Measurements from ENCODE around the gene TMEM63C.

The TMEM63C gene

GRCh38 chr14:77185093-77185465 is 3.5 kb downstream of the TMEM63C start:
- Histone ChIP-seq H3K36me3 (ENCODE audit: insufficient read depth, low read length) (no peaks in the 10 kb centered on the region), H3K4me1 (ENCODE audit: control insufficient read depth, insufficient read depth, low read length) (peaks cover 4% of the 10 kb centered on the region), H3K4me2 (ENCODE audit: low read length) (no peak overlapping the region), H3K9me3 (replicated peaks; ENCODE audit: low read length) (no peaks in the 10 kb centered on the region), H3K27me3 (ENCODE audit: control insufficient read depth, insufficient read depth, low read length) (peaks cover 41% of the 10 kb centered on the region), H3K4me3 (ENCODE audit: low read length) (no peak overlapping the region), H3K9ac (ENCODE audit: low read depth, low read length) (no peak overlapping the region)

- no peak overlapping the region for H3K4me3 ChIP-seq (ENCODE audit: low read length)
- H3K4me1 ChIP-seq (ENCODE audit: control insufficient read depth, insufficient read depth, low read length), result peaks cover 4% of the 10 kb centered on the region
- H3K9ac ChIP-seq (ENCODE audit: low read depth, low read length), result no peak overlapping the region
- H3K36me3 ChIP-seq (ENCODE audit: insufficient read depth, low read length), result no peaks in the 10 kb centered on the region
- no peak overlapping the region for H3K4me2 ChIP-seq (ENCODE audit: low read length)
- H3K9me3 ChIP-seq (replicated peaks; ENCODE audit: low read length), result no peaks in the 10 kb centered on the region
- H3K27me3 ChIP-seq (ENCODE audit: control insufficient read depth, insufficient read depth, low read length), result peaks cover 40% of the 10 kb centered on the region
Observed at GRCh38 chr14:77186911-77187648, 5.5 kb downstream of the TMEM63C start.

GRCh38 chr14:77187649-77188012 is 6.0 kb downstream of the TMEM63C start:
- peaks cover 40% of the 10 kb centered on the region for H3K27me3 ChIP-seq (ENCODE audit: control insufficient read depth, insufficient read depth, low read length)
- no peak overlapping the region for H3K9ac ChIP-seq (ENCODE audit: low read depth, low read length)

GRCh38 chr14:77189479-77189878 is 7.9 kb downstream of the TMEM63C start:
- Histone ChIP-seq H3K9me3 (replicated peaks; ENCODE audit: low read length) (no peaks in the 10 kb centered on the region), H3K36me3 (ENCODE audit: insufficient read depth, low read length) (no peaks in the 10 kb centered on the region), H3K4me2 (ENCODE audit: low read length) (no peak overlapping the region), H3K4me3 (ENCODE audit: low read length) (no peak overlapping the region), H3K9ac (ENCODE audit: low read depth, low read length) (no peak overlapping the region), H3K27me3 (ENCODE audit: control insufficient read depth, insufficient read depth, low read length) (peaks cover 30% of the 10 kb centered on the region), H3K4me1 (ENCODE audit: control insufficient read depth, insufficient read depth, low read length) (peaks cover 4% of the 10 kb centered on the region)

More at GRCh38 chr14:77187649-77188012, 6.0 kb downstream of the TMEM63C start:
- no peaks in the 10 kb centered on the region for H3K9me3 ChIP-seq (replicated peaks; ENCODE audit: low read length)
- H3K4me3 ChIP-seq (ENCODE audit: low read length), result no peak overlapping the region
- peaks cover 4% of the 10 kb centered on the region for H3K4me1 ChIP-seq (ENCODE audit: control insufficient read depth, insufficient read depth, low read length)
- no peak overlapping the region for H3K4me2 ChIP-seq (ENCODE audit: low read length)
- H3K36me3 ChIP-seq (ENCODE audit: insufficient read depth, low read length), result no peaks in the 10 kb centered on the region

DNA sequence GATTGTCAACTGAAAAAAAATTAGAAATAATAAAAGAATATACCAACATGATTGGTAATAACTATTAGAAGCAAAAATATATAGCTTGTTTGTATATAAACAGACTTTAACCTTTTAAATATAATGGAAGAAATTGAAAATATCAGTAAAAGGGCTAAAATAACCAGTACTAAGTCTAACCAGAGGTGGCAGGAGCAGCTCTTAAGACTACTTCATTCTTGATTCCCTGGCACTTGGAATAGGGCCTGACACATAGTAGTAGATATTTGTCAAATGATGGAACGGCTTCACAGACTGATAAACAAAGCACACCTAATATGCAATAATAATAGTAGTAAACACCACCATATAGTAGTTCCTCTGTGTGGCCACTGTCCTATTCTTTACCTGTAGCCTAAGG is 9.4 kb downstream of the TMEM63C start:
- Histone ChIP-seq H3K4me1 (ENCODE audit: control insufficient read depth, insufficient read depth, low read length) (peaks cover 4% of the 10 kb centered on the region), H3K27me3 (ENCODE audit: control insufficient read depth, insufficient read depth, low read length) (peaks cover 39% of the 10 kb centered on the region), H3K9ac (ENCODE audit: low read depth, low read length) (no peak overlapping the region), H3K4me3 (ENCODE audit: low read length) (no peak overlapping the region), H3K9me3 (replicated peaks; ENCODE audit: low read length) (no peaks in the 10 kb centered on the region), H3K36me3 (ENCODE audit: insufficient read depth, low read length) (no peaks in the 10 kb centered on the region), H3K4me2 (ENCODE audit: low read length) (no peak overlapping the region)

DNA sequence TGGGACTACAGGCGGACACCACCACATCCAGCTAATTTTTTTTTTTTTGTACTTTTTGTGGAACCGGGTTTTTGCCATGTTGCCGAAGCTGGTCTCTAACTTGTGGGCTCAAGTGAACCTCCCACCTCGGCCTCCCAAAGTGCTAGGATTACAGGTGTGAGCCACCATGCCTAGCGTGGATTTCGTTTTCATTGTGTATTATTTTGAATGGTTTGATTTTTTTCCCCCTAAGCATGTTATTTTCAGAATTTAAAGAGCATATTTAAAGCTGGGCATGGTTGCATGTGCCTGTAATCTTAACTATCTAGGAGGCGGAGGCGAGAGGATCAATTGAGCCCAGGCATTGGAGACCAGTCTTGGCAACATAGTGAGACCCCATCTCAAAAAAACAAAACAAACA is 13.1 kb downstream of the TMEM63C start:
- Histone ChIP-seq H3K9me3 (replicated peaks; ENCODE audit: low read length) (no peaks in the 10 kb centered on the region), H3K4me3 (ENCODE audit: low read length) (no peak overlapping the region), H3K9ac (ENCODE audit: low read depth, low read length) (no peak overlapping the region), H3K36me3 (ENCODE audit: insufficient read depth, low read length) (no peaks in the 10 kb centered on the region), H3K4me2 (ENCODE audit: low read length) (no peak overlapping the region), H3K4me1 (ENCODE audit: control insufficient read depth, insufficient read depth, low read length) (no peaks in the 10 kb centered on the region), H3K27me3 (ENCODE audit: control insufficient read depth, insufficient read depth, low read length) (peaks cover 56% of the 10 kb centered on the region)

DNA sequence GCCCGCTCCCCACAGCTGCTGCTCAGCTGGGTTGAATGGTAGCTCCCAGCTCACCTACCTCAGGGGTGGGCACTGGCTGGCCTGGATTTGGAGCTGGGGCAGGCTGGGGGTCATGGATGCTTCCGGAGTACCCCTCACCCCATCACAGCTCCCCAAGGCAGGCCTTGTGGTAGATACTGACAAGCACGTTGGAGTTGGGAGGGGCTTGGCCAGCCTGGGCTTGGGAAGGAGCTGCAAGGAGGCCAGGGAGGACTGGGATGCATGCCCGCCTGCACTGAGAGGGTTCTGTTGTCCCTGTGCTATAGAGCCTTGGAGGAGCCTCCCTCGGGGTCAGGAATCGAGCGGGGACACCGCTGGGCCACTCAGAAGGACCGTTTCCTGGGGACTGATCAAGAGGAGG is 14.2 kb downstream of the TMEM63C start:
- Histone ChIP-seq H3K4me2 (ENCODE audit: low read length) (no peak overlapping the region), H3K27me3 (ENCODE audit: control insufficient read depth, insufficient read depth, low read length) (peaks cover 63% of the 10 kb centered on the region), H3K9ac (ENCODE audit: low read depth, low read length) (no peak overlapping the region), H3K4me1 (ENCODE audit: control insufficient read depth, insufficient read depth, low read length) (no peaks in the 10 kb centered on the region), H3K9me3 (replicated peaks; ENCODE audit: low read length) (no peaks in the 10 kb centered on the region), H3K4me3 (ENCODE audit: low read length) (no peak overlapping the region), H3K36me3 (ENCODE audit: insufficient read depth, low read length) (no peaks in the 10 kb centered on the region)

DNA sequence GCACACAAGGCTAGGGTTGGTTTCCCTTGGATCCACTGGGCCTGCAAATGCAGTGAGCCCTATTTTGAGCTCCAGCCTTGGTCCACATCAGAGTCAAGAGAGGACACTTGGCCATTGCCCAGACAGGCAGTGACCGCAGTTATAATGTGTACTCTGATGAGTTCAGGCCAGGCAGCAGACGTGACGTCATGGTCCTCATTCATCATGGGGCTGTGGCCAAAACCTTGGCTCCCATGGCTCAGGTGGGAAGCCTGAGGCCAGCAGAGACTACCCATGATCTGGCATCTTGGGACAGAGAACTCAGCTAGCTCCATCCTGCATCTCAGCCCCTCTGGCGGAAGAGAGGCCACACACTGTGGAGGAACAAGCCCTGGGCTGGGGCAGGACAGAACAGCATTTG is 16.4 kb downstream of the TMEM63C start:
- no peaks in the 10 kb centered on the region for H3K36me3 ChIP-seq (ENCODE audit: insufficient read depth, low read length)
- H3K27me3 ChIP-seq (ENCODE audit: control insufficient read depth, insufficient read depth, low read length), result peaks cover 63% of the 10 kb centered on the region
- no peak overlapping the region for H3K9ac ChIP-seq (ENCODE audit: low read depth, low read length)
- H3K4me2 ChIP-seq (ENCODE audit: low read length), result no peak overlapping the region
- H3K9me3 ChIP-seq (replicated peaks; ENCODE audit: low read length), result no peaks in the 10 kb centered on the region
- H3K4me1 ChIP-seq (ENCODE audit: control insufficient read depth, insufficient read depth, low read length), result no peaks in the 10 kb centered on the region
- H3K4me3 ChIP-seq (ENCODE audit: low read length), result no peak overlapping the region

DNA sequence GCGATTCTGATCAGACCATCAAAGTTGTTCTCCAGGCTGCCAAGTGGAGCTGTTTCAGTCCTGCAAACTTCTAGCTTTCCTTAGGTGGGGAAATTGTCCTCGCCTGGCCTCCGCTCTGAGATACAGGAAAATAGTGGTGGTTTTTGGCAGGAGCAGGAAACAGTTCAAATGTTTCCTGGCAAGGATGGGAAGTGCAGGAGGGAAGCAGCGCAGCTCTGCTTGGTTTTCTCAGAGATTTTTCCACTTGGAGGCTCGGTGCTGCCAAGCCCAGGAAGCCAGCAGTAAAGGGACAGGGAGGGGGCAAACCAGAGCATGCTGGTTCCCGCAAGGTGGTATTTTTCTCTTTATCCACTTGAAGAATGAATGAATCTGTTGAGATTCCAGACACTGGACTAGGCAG is 17.0 kb downstream of the TMEM63C start:
- Histone ChIP-seq H3K27me3 (ENCODE audit: control insufficient read depth, insufficient read depth, low read length) (peaks cover 62% of the 10 kb centered on the region), H3K4me1 (ENCODE audit: control insufficient read depth, insufficient read depth, low read length) (no peaks in the 10 kb centered on the region)

DNA sequence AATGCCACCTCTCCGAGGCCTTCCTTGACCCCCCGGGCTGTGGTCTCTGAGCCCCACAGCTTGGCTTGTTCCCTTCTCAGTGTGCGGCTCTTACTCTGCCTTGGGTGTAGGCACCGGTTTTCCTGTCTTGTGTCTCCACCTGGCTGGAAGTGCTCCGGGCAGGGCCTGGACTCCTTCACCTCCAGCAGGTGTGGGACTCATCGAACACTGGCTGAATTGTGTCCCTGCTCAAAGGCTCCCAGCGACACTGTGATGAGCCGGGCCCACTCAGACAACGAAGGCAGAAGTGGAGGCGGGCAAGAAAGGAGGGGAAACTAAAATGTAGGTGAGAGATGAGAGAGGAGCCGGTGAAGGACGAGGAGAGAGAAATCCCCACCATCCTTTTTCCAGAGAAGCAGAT is 18.0 kb downstream of the TMEM63C start:
- no peaks in the 10 kb centered on the region for H3K9me3 ChIP-seq (replicated peaks; ENCODE audit: low read length)
- H3K9ac ChIP-seq (ENCODE audit: low read depth, low read length), result no peak overlapping the region
- H3K4me3 ChIP-seq (ENCODE audit: low read length), result no peak overlapping the region
- peaks cover 66% of the 10 kb centered on the region for H3K27me3 ChIP-seq (ENCODE audit: control insufficient read depth, insufficient read depth, low read length)
- H3K4me2 ChIP-seq (ENCODE audit: low read length), result no peak overlapping the region
- H3K36me3 ChIP-seq (ENCODE audit: insufficient read depth, low read length), result no peaks in the 10 kb centered on the region
- H3K4me1 ChIP-seq (ENCODE audit: control insufficient read depth, insufficient read depth, low read length), result no peaks in the 10 kb centered on the region

More for the DNA sequence above, 17.0 kb downstream of the TMEM63C start:
- no peak overlapping the region for H3K4me2 ChIP-seq (ENCODE audit: low read length)
- H3K36me3 ChIP-seq (ENCODE audit: insufficient read depth, low read length), result no peaks in the 10 kb centered on the region
- no peak overlapping the region for H3K9ac ChIP-seq (ENCODE audit: low read depth, low read length)
- H3K9me3 ChIP-seq (replicated peaks; ENCODE audit: low read length), result no peaks in the 10 kb centered on the region
- H3K4me3 ChIP-seq (ENCODE audit: low read length), result no peak overlapping the region

DNA sequence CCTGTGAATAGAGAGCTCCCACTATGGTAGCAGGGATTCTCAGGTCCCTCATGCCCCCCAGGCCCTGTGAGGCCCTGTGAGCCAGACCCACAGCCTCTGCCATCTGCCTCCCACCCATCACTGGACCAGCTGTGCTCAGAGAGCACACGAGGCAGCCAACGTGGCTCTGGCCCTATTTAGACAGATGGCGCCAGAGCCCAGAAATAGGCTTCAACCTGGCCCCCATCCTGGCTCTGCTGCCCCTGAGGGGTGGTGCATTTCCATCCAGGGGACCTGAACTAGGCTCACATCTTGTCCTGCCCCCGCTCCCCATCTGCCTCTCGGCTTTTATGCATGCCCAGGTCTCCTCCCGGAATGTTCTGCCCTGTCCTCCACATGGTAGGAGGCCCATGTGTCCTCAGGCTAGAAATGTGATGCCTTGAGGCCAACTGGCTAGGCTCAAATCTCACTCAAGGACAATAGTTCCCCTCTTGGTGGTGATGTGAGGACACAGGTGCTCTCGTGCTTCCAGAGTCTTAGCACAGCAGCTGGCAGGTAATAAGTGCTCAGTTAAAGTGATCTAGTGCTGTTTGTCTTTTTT is 18.9 kb downstream of the TMEM63C start:
- H3K4me2 ChIP-seq (ENCODE audit: low read length), result no peak overlapping the region
- H3K9me3 ChIP-seq (replicated peaks; ENCODE audit: low read length), result no peaks in the 10 kb centered on the region
- no peaks in the 10 kb centered on the region for H3K4me1 ChIP-seq (ENCODE audit: control insufficient read depth, insufficient read depth, low read length)
- peaks cover 72% of the 10 kb centered on the region for H3K27me3 ChIP-seq (ENCODE audit: control insufficient read depth, insufficient read depth, low read length)
- no peaks in the 10 kb centered on the region for H3K36me3 ChIP-seq (ENCODE audit: insufficient read depth, low read length)
- H3K4me3 ChIP-seq (ENCODE audit: low read length), result no peak overlapping the region
- no peak overlapping the region for H3K9ac ChIP-seq (ENCODE audit: low read depth, low read length)

GRCh38 chr14:77201696-77202095 is 20.1 kb downstream of the TMEM63C start:
- Histone ChIP-seq H3K9ac (ENCODE audit: low read depth, low read length) (no peak overlapping the region), H3K36me3 (ENCODE audit: insufficient read depth, low read length) (no peaks in the 10 kb centered on the region), H3K4me1 (ENCODE audit: control insufficient read depth, insufficient read depth, low read length) (no peaks in the 10 kb centered on the region), H3K9me3 (replicated peaks; ENCODE audit: low read length) (no peaks in the 10 kb centered on the region), H3K4me3 (ENCODE audit: low read length) (no peak overlapping the region), H3K4me2 (ENCODE audit: low read length) (no peak overlapping the region), H3K27me3 (ENCODE audit: control insufficient read depth, insufficient read depth, low read length) (peaks cover 62% of the 10 kb centered on the region)

All from skeletal muscle satellite cell (primary cell).